HG02852 (cell line): ENCODE data around the gene MYOCD.
A peak's percentile ranks its signal among the peaks of the same experiment; 100 is the strongest.
"Not testable (repeated sequence)": the region's sequence is repeated elsewhere in the genome, so short reads cannot be mapped to it uniquely, and the experiment has no call there.

ENCODE experiments used
- ATAC-seq: cut with Tn5 transposase; IDR thresholded peaks from one replicate; pipeline ENCODE4 v1.9.1; 2021; ENCODE audit warnings: mild to moderate bottlenecking, moderate library complexity; ENCODE audit not compliant: unreplicated experiment

MYOCD gene

GRCh38 chr17:12665263-12666210 lies at the start of gene MYOCD:
MYOCD (plus strand) TSS chr17:12665890; CDS start chr17:12666189, 299 bp downstream.
- peak; percentile 54 for ATAC-seq

GRCh38 chr17:12616161-12616560 lies 49.5 kb upstream of the MYOCD start:
- ATAC-seq, result no peak

GRCh38 chr17:12618557-12618956 lies 47.1 kb upstream of the MYOCD start:
- no peak for ATAC-seq

GRCh38 chr17:12619459-12620199 lies 46.1 kb upstream of the MYOCD start:
- ATAC-seq, result no peak

- ATAC-seq, result no peak
These were observed 45.4 kb upstream of the MYOCD start for GRCh38 chr17:12620200-12620720.

GRCh38 chr17:12622726-12623125 lies 43.0 kb upstream of the MYOCD start:
- no peak for ATAC-seq

- ATAC-seq, result no peak
These were observed 42.4 kb upstream of the MYOCD start for GRCh38 chr17:12623220-12623848.

- no peak for ATAC-seq
These were observed 41.5 kb upstream of the MYOCD start for GRCh38 chr17:12624211-12624610.

GRCh38 chr17:12625092-12625491 lies 40.6 kb upstream of the MYOCD start:
- ATAC-seq, result no peak

- no peak for ATAC-seq
These were observed 38.5 kb upstream of the MYOCD start for GRCh38 chr17:12627177-12627629.

GRCh38 chr17:12627781-12628451 lies 37.8 kb upstream of the MYOCD start:
- no peak for ATAC-seq

GRCh38 chr17:12631076-12631475 lies 34.6 kb upstream of the MYOCD start:
- ATAC-seq, result no peak

GRCh38 chr17:12632785-12633184 lies 32.9 kb upstream of the MYOCD start:
- ATAC-seq, result no peak

- no peak for ATAC-seq
These were observed 30.8 kb upstream of the MYOCD start for GRCh38 chr17:12634789-12635414.

GRCh38 chr17:12635996-12636395 lies 29.7 kb upstream of the MYOCD start:
- ATAC-seq, result not testable (repeated sequence)

GRCh38 chr17:12637015-12637414 lies 28.7 kb upstream of the MYOCD start:
- ATAC-seq, result no peak

GRCh38 chr17:12637745-12638651 lies 27.7 kb upstream of the MYOCD start:
- no peak for ATAC-seq

- ATAC-seq, result no peak
These were observed 25.3 kb upstream of the MYOCD start for GRCh38 chr17:12640364-12640763.

- ATAC-seq, result no peak
These were observed 24.6 kb upstream of the MYOCD start for GRCh38 chr17:12641084-12641483.
